Transverse colon (tissue), 4 donors: ENCODE data around the gene SELL. TPM values are rescaled to one million over a fixed set of nuclear protein-coding genes. Genes with fewer than 3 reads are reported as not detected.

Experiments used
- DNase-seq: peaks from one replicate; pipeline ENCODE4 v3.0.0-alpha.2; 2019
- H3K27ac ChIP-seq, 4 donors: fragments of 200-600 bp; sonication (generic); 2 replicates each; pipeline ENCODE4 v1.5.1; 2016 to 2018; ENCODE audit warnings: inconsistent platforms in 4 of 4
- H3K27me3 ChIP-seq: fragments of 200-600 bp; sonication (generic); 2 replicates; pipeline ENCODE4 v1.5.1; 2017; ENCODE audit warnings: inconsistent platforms
- H3K36me3 ChIP-seq, 4 donors: fragments of 200-600 bp; sonication (generic); 2 replicates each; pipeline ENCODE4 v1.5.1; 2017 to 2019; ENCODE audit warnings: inconsistent platforms in 4 of 4
- H3K4me1 ChIP-seq, 4 donors: fragments of 200-600 bp; sonication (generic); 2 replicates each; pipeline ENCODE4 v1.5.1; 2017 to 2020; ENCODE audit warnings: inconsistent platforms in 4 of 4
- H3K4me3 ChIP-seq, 4 donors: fragments of 200-600 bp; sonication (generic); 1 replicate in 1 of 4; 2 replicates in 3 of 4; pipeline versions ENCODE4 v1.5.1 to v1.6.1; 2017 to 2019; ENCODE audit warnings: inconsistent platforms in 4 of 4
- H3K9me3 ChIP-seq, 2 donors: fragments of 200-600 bp; sonication (generic); 2 replicates each; pipeline ENCODE4 v1.5.1; 2017 to 2019; ENCODE audit warnings: inconsistent platforms in 2 of 2
- CTCF ChIP-seq, 5 experiments: fragments of 200-600 bp in 3 of 5; fragments of 450-650 bp in 2 of 5; sonication (generic) in 3 of 5; IDR thresholded peaks; 1 replicate in 2 of 5; 2 replicates in 3 of 5; pipeline ENCODE4 v1.5.1; 2016 to 2017; ENCODE audit warnings: antibody characterized with exemption in 5 of 5, inconsistent platforms in 3 of 5, mild to moderate bottlenecking in 2 of 5, moderate library complexity in 1 of 5
- EP300 ChIP-seq: sonication (generic); formaldehyde crosslinking; IDR thresholded peaks from one replicate; pipeline ENCODE4 v1.6.1; 2017; ENCODE audit warnings: antibody characterized with exemption, low read depth
- POLR2A ChIP-seq: fragments of 450-650 bp; IDR thresholded peaks from one replicate; pipeline ENCODE4 v1.6.1; 2016; ENCODE audit warnings: antibody characterized with exemption, mild to moderate bottlenecking, moderate library complexity
- POLR2AphosphoS5 ChIP-seq, 3 donors: sonication (generic); formaldehyde crosslinking; IDR thresholded peaks; one replicate each; pipeline ENCODE4 v1.6.1; 2016; ENCODE audit warnings: antibody characterized with exemption in 3 of 3
- WGBS, 2 donors: methylation state at CpG; one replicate each; pipeline ENCODE4 v1.1.5; 2018; ENCODE audit warnings: low coverage in 1 of 2; 5-methylcytosine and 5-hydroxymethylcytosine counted together
- in situ Hi-C, 4 donors: fragments of 200-750 bp; cut with MboI; loops; one replicate each; pipeline versions ENCODE4 v1.15.0 to v1.15.1; 2017; ENCODE audit warnings: low sequenced_read_pairs in 3 of 4, low pct_ligation_motif_present in 1 of 4, low pct_unique_long_range_greater_than_20kb in 1 of 4
- intact Hi-C: fragments of 100-400 bp; cut with DNase I; formaldehyde crosslinking; loops from one replicate; pipeline ENCODE4 v1.15.1; 2023; ENCODE audit warnings: low total_unique reads
- total RNA-seq, 4 donors: library from RNA; depleted of rRNA; stranded (reverse); fragments of >200 nt; gene quantifications; one replicate each; pipeline ENCODE4 v1.1.0, GENCODE V29; 2016

Gene SELL
- total RNA-seq, result 1 to 10 TPM in 2 of 4 donors, under 1 TPM in 1, not detected in 1; 0.55 to 6.4 (median 2.9) TPM

GRCh38 chr1:169711469-169712308 lies at the start of gene SELL:
Gene SELL (minus strand): TSS chr1:169711620. CDS start chr1:169711498, 122 bp downstream.
- TF ChIP-seq POLR2A (peak; percentile 29), CTCF (IDR thresholded peaks at IDR 0.05) (peak; percentile 69 to 81 (median 77)), POLR2AphosphoS5 (IDR thresholded peaks at IDR 0.05) (no peak), EP300 (no peak)
- Histone ChIP-seq H3K4me1 (peaks cover 0 to 8% (median 4%) of the 10 kb centered on the region in 4 donors), H3K36me3 (no peaks in the 10 kb centered on the region), H3K9me3 (peaks cover 0 to 16% of the 10 kb centered on the region in 2 donors), H3K4me3 (peak within 1 kb of the TSS in 2 of 4 donors; percentile 7 to 40), H3K27me3 (no peaks in the 10 kb centered on the region), H3K27ac (peak within 1 kb of the TSS in 3 of 4 donors; percentile 28 to 48 (median 40))
- DNase-seq, result peak; percentile 72
- in situ Hi-C loops (no loop called here), intact Hi-C loops (no loop called here)
- WGBS, 2 donors, result 4 to 8% methylated on average over 4 to 6 of the region's 6 CpGs

- no peaks in the 10 kb centered on the region for H3K36me3 ChIP-seq
- H3K4me1 ChIP-seq, result peaks cover 0 to 22% (median 10%) of the 10 kb centered on the region in 4 donors
- no peaks in the 10 kb centered on the region for H3K9me3 ChIP-seq
- no peak for DNase-seq
- 88 to 89% methylated on average over 3 of the region's 3 CpGs for WGBS, 2 donors
- H3K4me3 ChIP-seq, result no peak overlapping the region
- intact Hi-C loops (no loop called here), in situ Hi-C loops (no loop called here)
- TF ChIP-seq POLR2AphosphoS5 (IDR thresholded peaks at IDR 0.05) (no peak), POLR2A (no peak)
- no peaks in the 10 kb centered on the region for H3K27me3 ChIP-seq
- no peak overlapping the region for H3K27ac ChIP-seq
These were observed 47.6 kb upstream of the SELL start for GRCh38 chr1:169759038-169759437.

GRCh38 chr1:169753549-169753948 lies 42.1 kb upstream of the SELL start:
- no peak for DNase-seq
- no peak for TF ChIP-seq CTCF (IDR thresholded peaks at IDR 0.05)
- no peak for TF ChIP-seq EP300
- TF ChIP-seq POLR2A, result no peak
- no peak for TF ChIP-seq POLR2AphosphoS5 (IDR thresholded peaks at IDR 0.05)
- no peak overlapping the region for H3K27ac ChIP-seq
- H3K4me1 ChIP-seq, result no peaks in the 10 kb centered on the region
- H3K27me3 ChIP-seq, result no peaks in the 10 kb centered on the region
- intact Hi-C loops, result no loop called here
- 67 to 76% methylated on average over 4 of the region's 4 CpGs for WGBS, 2 donors
- no peaks in the 10 kb centered on the region for H3K9me3 ChIP-seq
- no peak overlapping the region for H3K4me3 ChIP-seq
- no peaks in the 10 kb centered on the region for H3K36me3 ChIP-seq
- in situ Hi-C loops, result no loop called here

- Histone ChIP-seq H3K9me3 (no peaks in the 10 kb centered on the region), H3K4me1 (no peaks in the 10 kb centered on the region), H3K4me3 (no peak overlapping the region), H3K36me3 (no peaks in the 10 kb centered on the region), H3K27me3 (no peaks in the 10 kb centered on the region), H3K27ac (no peak overlapping the region)
- no peak for DNase-seq
- intact Hi-C loops, result no loop called here
- 79% methylated on average over 1 of the region's 1 CpG; no CpG with 5 or more reads in 1 of the 2 donors for WGBS, 2 donors
- no peak for TF ChIP-seq POLR2AphosphoS5 (IDR thresholded peaks at IDR 0.05)
- no peak for TF ChIP-seq EP300
- in situ Hi-C loops, result no loop called here
These were observed 38.6 kb upstream of the SELL start for GRCh38 chr1:169750041-169750440.

- Histone ChIP-seq H3K36me3 (no peaks in the 10 kb centered on the region), H3K27ac (no peak overlapping the region), H3K27me3 (no peaks in the 10 kb centered on the region), H3K4me1 (no peaks in the 10 kb centered on the region), H3K4me3 (no peak overlapping the region), H3K9me3 (no peaks in the 10 kb centered on the region)
- 91 to 94% methylated on average over 2 of the region's 2 CpGs for WGBS, 2 donors
- intact Hi-C loops, result no loop called here
- no peak for DNase-seq
- TF ChIP-seq POLR2AphosphoS5 (IDR thresholded peaks at IDR 0.05) (no peak), CTCF (IDR thresholded peaks at IDR 0.05) (no peak), POLR2A (no peak), EP300 (no peak)
- in situ Hi-C loops, result no loop called here
These were observed 35.1 kb upstream of the SELL start for GRCh38 chr1:169746550-169746949.
